Activated CD8-positive, alpha-beta memory T cell treated with anti-CD3 and anti-CD28 coated beads, Interleukin-2, amount 50 U/mL, for 24 hours (primary cell): ENCODE data around the gene C14orf132.

ENCODE experiments used
- DNase-seq: peaks from one replicate; pipeline ENCODE4 v3.0.0-alpha.2; 2020; ENCODE audit errors: extremely low read depth

C14orf132 gene

DNA sequence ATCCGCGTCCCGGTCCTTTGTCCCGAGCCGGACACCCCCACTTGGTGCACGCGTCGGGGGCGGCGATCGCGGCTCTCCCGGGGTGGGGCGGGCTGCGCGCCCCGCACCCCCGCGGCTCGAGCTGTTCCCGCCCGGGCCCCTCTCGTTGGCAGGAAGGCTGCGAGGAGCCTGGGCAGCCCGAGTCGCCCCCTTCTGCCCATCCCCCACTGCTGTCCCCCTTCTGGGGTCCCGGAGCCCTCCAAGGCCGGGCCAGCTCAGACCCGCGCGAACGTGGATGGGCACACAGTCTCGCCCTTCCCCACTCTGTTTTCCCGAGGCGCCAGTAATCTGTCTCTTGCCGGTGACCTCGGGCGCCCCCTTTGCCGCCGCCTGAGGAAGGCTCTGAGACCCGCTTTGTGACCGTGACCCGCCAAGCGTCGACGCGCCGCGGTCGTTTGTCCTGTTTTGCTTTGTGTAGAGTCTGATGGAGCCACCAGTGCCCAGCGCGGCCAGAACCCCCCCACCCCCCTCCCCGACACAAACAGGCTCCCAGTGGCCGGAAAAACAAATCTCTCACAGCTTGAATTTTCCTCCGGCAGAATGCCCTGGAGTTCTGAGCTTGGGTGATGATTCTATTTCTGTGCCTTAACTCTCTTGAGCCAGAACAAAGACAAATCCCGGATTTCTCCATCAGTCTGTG, 610 bp downstream of the C14orf132 start:
- DNase-seq: no peak

DNA sequence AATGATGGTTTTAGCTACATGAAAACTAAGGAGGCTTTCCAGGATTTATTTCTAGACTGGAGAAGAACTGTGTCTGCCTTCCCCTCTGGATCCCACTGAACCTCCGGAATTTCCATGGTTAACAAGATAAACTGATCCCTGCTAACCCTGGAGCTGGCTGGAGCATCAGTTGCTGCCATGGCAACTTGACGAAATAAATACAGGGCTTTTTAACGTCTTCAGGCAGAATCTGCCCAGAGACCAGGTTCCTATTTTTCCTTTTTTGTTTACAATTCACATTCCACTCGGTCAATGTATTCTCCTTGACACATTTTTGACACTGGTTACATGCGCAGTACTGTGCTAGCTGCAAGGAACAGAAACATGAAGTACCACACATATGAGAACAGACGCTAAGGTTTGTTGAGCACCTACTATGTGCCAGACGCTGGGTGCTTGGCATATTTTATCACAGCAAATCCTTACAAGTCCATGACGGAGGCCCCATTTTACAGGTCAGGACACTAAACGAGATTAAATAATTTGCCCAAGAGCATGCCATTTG, 1.7 kb downstream of the C14orf132 start:
- no peak for DNase-seq

DNA sequence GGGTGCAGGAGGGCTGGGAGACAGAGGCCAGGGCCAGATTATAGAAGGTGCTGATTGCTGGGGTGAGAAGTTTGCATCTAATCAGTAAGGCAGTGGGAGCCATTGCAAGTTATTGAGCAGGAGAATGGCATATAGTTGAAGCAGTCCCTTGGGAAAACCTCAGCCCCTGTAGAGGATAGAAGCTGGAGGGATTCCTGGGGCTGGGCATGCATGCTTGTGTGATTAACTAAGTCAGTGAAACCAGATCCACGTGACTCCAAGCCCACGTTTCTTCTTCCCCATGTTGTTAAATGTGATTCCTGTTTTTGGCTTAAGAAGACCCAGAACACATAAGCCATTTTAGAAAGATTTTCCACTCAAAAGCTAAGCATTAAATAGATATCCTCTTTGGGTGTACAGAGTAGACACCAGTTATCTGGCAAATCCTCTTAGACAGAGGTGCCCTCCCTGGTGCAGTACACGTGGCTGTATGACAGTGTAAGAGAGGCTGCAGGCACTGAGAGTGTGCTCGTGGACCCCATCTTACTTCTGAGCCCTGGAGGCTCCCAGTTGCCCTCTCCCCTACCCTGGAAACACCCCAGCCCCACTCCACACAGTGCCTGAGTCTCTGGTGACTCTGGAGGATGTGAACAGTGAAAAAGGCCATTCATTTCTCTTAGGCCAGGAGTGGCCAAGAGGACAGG, 3.2 kb downstream of the C14orf132 start:
- DNase-seq: no peak

DNA sequence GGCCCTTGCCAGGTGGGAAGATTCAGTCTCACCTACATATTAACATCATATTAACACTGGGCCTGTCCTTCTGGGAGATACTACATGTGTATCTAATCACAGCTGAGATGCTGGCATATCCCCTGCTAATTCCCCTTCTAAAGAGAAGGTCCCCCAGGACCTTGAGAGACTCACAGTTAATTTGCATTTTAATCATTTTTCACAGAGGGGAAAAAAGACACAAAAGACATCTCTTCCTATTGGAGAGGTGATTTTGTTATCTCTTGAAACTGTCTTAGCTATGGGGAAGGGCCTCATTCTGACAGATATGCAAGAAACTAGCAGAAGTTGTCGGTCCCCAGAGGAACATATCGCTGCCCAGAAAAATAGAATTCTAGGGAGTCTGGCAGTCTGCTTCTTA, 7.5 kb downstream of the C14orf132 start:
- DNase-seq: no peak

DNA sequence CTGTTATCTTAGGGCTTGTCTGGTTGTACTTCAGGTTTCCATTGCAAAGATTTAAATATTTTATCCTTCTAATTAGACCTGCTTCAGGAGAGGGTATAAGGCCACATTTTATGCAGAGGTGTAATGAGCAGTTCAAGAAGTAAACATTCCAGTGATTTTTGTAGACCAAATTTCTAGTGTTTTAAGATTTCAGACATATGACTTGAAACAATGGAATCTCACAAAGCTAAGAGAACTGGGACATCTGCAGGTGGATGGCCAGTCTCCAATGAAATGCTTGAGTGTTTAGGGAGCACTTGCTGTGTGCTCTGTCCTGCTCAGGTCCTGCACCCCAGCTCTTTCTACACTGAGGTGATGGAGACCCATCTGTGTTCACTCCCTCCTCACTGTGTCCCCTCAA, 7.9 kb downstream of the C14orf132 start:
- DNase-seq: no peak

DNA sequence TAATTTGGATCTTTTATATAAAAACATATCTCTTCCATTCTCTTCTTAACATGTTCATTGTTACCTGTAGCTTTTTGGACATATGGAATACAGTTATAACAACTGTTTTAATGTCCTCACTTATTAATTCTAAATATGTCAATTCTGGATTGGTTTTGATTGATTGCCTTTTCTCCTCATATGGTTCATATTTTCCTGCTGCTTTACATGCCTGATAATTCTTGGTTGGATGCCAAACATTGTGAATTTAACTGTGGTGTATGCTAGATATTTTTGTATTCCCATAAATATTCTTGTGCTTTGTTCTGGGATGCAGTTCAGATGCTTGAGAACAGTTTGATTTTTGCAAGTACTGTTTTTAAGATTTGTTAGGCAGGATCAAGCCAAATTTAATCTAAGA, 10.8 kb downstream of the C14orf132 start:
- no peak for DNase-seq

DNA sequence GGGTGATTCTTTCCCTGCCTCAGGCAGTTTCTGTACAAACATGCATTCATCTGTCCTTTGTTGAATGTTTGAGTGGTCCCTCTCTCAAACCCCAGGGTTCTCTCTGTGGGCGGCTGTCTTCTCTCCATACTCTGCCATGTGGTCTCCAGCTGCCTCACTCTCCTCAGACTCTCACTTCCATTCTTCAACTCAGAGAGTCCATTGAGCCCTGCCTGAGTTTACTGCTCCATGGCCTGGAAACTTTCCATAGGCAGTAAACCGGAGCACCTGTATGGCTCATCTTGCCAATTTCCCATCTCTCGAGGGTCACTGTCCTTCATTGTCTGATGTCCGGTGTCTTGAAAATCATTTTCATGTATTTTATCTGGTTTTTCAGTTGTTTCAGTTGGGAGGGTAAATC, 11.3 kb downstream of the C14orf132 start:
- DNase-seq: no peak

DNA sequence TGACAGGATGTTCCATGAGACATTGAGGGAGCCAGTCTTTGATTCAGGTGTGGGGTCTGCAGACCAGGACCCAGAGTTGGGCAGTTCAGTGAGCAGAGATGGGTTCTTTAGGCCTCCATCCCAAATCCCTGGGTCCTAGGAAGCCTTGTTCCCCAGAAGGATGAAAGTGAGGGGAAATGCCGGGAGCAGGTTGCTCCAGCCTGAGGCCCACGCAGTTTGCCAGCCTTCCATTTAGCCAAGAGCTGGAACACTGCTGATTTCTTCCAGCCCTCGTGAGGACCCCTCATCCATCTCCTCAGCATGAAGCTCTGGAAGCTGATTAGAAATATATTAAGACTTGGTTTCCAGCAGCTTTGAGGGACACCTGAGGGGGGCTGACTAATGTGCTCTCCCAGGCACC, 12.1 kb downstream of the C14orf132 start:
- no peak for DNase-seq

DNA sequence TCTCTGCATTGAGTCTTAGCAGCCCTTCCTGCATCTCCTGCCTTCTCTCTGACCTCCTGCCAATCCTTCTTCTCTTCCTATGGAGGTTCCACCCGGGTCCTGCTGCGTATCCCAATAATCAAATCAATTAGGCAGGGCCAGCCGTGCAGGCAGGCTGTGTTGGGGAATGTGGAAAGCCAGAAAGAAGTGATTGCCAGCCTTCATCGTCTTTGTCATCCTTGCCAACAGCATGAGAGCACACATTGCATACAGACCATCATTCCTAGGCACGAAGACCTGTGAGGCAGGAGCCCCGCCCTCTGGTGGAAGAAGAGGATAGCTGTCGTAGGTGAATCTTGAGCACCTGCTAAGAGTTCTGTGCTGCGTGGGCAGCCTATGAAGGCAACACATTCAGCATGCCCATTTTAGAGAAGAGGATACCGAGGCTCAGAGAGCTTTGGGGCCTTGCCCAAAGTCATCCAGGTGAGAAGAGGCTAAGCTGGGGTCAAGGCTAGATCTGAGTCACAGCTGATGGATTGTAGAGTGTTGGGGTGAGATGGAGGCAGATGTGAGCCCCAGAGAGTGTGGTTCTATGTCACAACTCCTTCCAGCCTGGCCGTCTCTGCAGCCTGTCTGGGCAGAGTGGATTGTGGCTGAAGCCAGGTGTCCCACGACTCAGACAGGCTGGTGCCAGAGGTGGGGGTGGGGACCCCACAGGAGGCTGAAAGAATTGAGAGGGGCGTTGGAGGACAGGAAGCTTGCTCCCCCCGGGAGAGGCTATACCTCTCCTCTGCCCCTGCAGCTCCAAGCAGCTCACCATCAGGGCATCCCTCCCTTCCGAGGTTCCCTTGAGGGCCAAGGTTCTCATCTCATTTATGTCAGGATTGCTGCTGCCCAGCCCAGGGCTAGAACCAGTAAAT, 12.7 kb downstream of the C14orf132 start:
- DNase-seq: no peak

DNA sequence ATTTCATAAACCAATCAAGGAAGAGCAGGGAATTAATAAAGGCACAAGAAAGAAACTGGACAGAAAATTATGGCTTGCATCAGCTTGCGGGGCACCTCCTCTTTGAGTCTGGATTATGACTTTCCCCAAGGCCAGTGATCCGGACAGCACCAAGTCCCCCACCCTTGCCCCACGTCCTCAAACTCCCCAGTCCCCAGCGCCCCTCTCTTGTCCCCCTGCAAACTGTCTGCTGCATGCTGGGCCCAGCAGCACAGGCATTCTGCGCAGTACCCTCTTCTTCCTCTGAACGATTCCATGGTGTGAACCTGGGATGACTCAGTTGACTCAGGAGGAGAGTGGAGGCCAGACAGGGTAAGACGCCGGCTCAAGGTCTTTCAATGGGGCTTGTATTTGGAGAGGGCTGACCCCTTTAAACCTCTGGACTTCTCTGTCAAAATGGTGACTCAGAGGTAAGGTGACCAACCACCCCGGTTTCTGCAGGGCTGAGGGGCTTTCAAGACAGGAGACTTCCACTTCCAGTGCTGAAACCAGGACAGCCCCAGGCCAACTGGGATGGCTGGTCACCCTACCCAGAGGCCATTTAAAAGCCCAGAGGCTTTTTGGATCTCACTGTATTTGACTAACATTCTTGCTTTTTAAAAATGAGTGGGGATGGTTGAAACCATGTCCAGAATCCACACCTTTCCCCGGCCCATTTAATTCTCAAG, 13.5 kb downstream of the C14orf132 start:
- no peak for DNase-seq

DNA sequence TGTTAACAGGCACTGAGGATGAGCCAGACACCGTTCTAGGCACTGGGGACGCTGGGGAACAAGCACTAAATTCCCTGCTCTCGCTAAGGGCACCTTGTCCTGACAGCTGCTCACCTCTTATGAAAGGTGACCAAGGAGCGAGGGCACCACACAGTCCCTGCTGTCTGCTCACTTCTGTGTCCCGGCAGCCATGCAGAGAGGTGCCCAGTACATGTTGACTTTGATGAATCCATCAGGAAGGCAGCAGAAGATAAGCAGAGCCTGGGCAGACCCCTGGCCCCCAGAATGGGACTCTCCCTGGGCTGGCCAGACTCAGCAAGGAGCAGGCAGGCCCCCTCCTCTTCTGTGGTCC, 14.1 kb downstream of the C14orf132 start:
- no peak for DNase-seq

DNA sequence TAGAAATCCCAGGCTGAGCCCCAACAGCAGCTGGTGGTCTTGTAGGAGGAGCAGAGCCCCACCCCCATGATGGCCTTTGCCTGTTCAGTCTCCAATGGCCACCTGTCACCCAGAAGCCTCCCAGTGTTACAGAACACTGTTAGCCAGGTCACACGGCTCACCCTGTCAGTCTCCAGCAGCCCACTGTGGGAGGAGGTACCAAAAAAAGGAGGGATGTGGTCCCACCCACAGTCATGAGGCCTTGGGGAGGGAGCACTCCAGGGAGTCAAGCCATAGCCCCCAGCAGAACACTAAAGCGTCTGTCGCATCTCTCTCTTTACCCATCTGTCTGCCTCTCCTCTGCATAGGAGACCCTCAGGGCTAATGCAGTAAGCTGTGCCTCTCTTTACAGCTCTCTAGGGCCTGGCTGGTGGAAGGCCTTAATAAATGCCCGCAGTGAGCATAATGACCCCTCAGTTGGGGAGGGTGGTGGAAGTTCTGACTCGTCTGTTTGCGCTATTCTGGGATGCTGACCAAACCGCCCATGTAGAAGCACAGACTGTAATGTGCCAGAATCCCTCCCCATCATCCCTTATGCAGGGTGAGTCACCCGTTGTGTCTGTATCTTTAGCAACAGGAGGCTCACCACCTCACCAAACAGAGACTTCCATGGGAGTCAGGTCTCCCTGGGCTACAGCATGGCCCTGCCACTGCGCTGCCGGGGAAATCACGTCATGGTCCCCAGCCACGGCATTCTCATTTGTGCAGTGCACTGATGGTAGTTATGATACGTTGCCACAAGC, 14.6 kb downstream of the C14orf132 start:
- DNase-seq: no peak

DNA sequence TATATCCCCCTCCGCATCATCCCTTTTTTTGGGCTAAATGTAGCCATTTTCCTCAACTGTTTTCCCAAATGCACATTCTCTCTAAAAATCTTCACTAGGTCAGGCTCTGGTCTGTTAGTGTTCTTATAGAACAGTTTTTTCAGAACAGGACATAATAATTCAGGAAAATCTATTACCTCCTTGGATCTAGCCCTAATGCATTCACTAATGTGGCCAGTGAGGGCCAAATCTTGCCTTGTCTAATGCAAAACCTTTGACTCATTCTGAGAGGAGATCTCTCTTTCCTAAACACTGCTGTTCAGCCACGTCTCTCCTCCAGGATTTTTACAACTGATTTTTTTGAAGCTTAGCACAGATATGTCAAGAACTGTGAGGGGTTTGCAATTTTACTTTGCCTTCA, 15.5 kb downstream of the C14orf132 start:
- DNase-seq: no peak

DNA sequence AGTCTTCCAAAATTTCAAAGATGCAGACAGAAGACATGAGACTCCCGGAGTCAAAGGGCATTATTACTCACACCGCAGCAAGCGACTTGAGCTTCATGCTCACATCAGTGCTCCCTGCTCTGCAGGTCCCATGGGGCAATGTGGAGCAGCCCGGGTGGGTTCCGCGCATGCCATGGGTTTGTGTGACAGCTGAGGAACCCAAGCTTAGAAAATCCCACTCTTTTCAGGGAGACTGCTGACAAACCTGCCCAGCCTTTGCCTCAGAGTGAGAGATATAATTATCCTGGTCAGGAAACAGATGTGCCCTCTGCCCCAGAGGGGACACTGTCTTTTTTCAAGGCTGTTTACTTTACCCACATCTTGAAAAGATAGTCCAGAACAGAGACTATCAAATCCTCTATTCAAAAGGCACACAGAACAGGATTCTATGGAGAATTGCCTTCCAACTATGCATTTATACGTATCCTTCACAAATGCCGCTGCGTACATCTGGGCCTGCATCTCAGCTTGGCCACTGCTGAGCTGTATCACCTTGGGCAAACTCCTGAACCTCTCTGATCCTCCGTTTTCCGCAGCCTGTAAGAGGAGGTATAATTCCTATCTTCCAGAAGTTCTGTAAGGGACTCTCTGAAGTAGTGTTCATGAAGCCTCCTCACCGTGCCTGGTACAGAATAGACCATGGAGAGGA, 16.0 kb downstream of the C14orf132 start:
- DNase-seq: no peak

DNA sequence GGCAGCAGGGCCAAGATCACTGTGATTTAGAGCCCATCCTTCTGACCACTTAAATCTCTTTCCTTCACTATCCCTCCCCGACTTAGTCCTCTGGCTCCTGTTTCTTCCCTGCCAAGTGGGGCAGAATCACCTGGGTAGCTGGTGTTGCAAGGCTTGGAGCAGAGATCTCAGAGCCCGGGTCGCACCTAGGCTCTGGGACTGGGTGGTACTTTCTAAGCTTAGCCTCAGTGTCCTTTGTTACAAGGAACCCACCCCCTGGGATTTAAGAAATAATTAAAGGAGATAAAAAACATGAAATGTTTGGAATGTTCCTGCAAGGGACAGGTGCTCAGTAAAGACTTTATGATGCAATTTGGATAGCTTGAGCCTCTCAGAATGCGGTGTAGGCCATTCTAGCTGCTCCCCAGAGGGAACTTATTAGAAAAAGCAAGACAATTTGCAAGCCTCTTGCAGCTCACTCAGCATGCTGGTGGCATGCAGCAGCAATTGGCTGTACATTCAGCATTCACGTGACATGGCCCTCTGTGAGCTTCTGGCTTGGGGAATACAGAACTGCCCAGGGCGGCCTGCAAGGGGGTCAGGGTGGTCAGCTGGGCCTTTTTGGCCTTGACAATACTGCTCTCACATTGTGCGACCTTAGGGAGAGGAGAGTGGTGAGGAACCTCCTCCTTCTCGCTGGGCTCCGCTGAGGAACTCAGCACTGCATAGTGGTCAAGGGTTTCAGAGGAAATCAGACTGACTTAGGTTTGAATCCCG, 16.8 kb downstream of the C14orf132 start:
- no peak for DNase-seq

DNA sequence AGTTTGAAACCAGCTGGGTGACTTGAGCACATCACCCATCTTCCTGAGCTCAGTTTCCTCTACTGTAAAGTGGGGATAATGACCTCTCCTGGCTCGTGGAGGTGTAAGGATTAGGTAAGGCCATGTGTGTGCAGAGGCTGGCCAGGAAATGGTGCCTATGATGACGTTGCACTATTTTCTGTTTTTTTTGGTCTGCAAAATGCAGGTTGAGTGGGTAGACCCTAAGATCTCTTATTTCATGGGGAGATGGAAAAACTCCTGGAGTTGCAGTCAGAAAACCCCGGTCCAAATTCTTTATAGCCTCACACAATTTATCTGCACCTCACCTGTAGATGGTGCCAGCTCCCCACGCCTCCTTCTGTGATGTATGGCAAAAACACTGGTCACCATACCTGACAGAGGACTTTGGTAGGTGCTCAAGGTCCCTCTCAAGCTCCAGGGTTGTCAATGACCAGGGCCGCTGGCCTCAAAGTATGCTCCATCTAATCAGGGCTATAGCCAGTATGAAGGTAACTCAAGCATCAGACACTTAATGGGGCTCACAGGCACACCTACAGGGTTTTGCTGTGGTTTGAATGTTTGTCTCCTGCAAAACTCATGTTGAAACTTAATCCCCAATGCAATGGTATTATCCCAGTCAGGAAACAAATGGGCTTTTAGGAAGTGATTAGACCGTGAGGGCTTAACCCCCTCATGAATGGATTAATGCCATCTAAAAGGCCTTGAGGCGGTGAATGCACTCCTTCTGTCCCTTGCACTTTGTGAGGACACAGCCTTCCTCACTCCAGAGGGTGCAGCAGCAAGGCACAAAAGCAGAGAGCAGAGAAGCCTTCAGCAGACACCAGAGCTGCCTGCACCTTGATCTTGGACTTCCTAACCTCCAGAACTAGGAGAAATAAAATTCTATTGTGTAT, 17.6 kb downstream of the C14orf132 start:
- DNase-seq: no peak

DNA sequence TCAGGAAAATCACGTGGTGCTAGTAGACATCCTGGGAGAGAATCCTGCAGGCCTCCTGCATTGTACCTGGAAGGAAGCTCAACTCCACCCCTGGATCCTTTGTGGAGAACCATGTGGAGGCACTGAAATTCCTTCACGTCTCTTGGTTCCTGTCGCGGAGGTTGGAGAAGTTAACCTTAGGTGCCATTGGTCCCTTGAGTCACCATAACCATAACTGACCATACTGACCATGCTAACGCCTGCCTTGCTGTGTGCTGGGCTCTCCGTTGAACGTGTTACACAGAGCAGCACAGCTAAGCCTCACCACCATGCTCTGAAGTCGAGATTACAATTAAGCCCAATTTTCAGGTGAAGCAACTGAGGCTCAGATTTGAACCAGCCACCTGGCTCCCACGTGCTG, 18.6 kb downstream of the C14orf132 start:
- DNase-seq: no peak

DNA sequence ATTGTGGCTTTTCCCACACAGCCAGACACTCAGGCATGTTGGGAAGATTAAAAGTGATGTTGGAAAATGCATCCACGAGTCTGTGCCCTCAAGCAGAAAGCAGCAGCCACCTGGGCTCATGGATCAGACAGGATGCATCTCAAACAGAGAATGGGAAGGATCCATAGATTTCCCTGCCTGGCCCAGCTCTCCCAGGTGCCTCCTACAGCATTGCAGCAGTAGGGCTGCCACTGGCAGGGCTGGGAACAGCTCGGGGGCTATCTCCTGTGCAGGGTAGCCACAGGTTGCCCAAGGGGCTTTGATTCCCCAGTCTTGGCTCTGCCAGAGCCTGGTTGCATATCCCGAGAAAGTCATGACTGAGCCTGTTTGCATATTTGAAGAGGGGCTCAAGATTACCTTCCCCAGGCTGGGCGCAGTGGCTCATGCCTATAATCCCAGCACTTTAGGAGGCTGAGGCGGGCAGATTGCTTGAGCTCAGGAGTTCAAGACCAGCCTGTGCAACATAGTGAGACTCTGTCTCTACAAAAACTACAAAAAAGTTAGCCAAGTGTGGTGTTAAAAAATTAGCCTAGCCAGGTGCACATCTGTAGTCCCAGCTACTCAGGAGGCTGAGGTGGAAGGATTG, 19.5 kb downstream of the C14orf132 start:
- DNase-seq: no peak
